H9 (cell line): ENCODE data around the gene CD200. TPM values are rescaled to one million over a fixed set of nuclear protein-coding genes. Genes with fewer than 3 reads are reported as not detected.

Experiments used
- DNase-seq: peaks from one replicate; pipeline ENCODE4 v3.0.0-alpha.2; 2017
- H2AFZ ChIP-seq: one replicate; pipeline ENCODE4 v1.6.1; 2013; ENCODE audit warnings: mild to moderate bottlenecking, low read length, control low read depth, moderate library complexity
- H2AK5ac ChIP-seq: 2 replicates; pipeline ENCODE4 v1.6.1; 2013; ENCODE audit warnings: low read length, control low read depth, mixed read lengths; ENCODE audit not compliant: insufficient read length
- H2BK120ac ChIP-seq: one replicate; pipeline ENCODE4 v1.6.1; 2013; ENCODE audit warnings: low read depth, mild to moderate bottlenecking, low read length, control low read depth, inconsistent platforms; ENCODE audit not compliant: poor library complexity, severe bottlenecking
- H2BK12ac ChIP-seq: 2 replicates; pipeline ENCODE4 v1.6.1; 2013; ENCODE audit warnings: low read length, control low read depth, mixed read lengths, low read depth; ENCODE audit not compliant: insufficient read length
- H2BK15ac ChIP-seq: 2 replicates; pipeline ENCODE4 v1.6.1; 2013; ENCODE audit warnings: low read depth, low read length, control low read depth
- H2BK20ac ChIP-seq: one replicate; pipeline ENCODE4 v1.6.1; 2013; ENCODE audit warnings: low read depth, mild to moderate bottlenecking, low read length, control low read depth, inconsistent platforms; ENCODE audit not compliant: poor library complexity, severe bottlenecking
- H2BK5ac ChIP-seq: 2 replicates; pipeline ENCODE4 v1.6.1; 2013; ENCODE audit warnings: low read length, control low read depth, mixed read lengths; ENCODE audit not compliant: insufficient read length
- H3K14ac ChIP-seq: 2 replicates; pipeline ENCODE4 v1.6.1; 2013; ENCODE audit warnings: low read length, control low read depth; ENCODE audit not compliant: insufficient read depth
- H3K18ac ChIP-seq: 2 replicates; pipeline ENCODE4 v1.6.1; 2013; ENCODE audit warnings: low read depth, mild to moderate bottlenecking, mixed read lengths, low read length, control low read depth; ENCODE audit not compliant: insufficient read length
- H3K23ac ChIP-seq: 2 replicates; pipeline ENCODE4 v1.6.1; 2013; ENCODE audit warnings: low read length, control low read depth, mixed read lengths, low read depth; ENCODE audit not compliant: insufficient read length
- H3K23me2 ChIP-seq: 2 replicates; pipeline ENCODE4 v1.6.1; 2013; ENCODE audit warnings: low read depth, mild to moderate bottlenecking, mixed read lengths, low read length, control low read depth; ENCODE audit not compliant: insufficient read length, poor library complexity, severe bottlenecking
- H3K27ac ChIP-seq: 2 replicates; pipeline ENCODE4 v1.5.1; 2013; ENCODE audit warnings: low read length, control low read depth, mixed read lengths, low read depth; ENCODE audit not compliant: insufficient read length
- H3K27me3 ChIP-seq: 2 replicates; pipeline ENCODE4 v1.6.1; 2013; ENCODE audit warnings: low read length, control low read depth, inconsistent platforms; ENCODE audit not compliant: insufficient read depth
- H3K4ac ChIP-seq: 2 replicates; pipeline ENCODE4 v1.6.1; 2013; ENCODE audit warnings: low read depth, mild to moderate bottlenecking, control low read depth, inconsistent platforms, low read length, moderate library complexity
- H3K4me1 ChIP-seq: 2 replicates; pipeline ENCODE4 v1.6.1; 2013; ENCODE audit warnings: low read length, control low read depth, inconsistent platforms; ENCODE audit not compliant: insufficient read depth
- H3K4me2 ChIP-seq: 2 replicates; pipeline ENCODE4 v1.6.1; 2013; ENCODE audit warnings: low read length, control low read depth, mixed read lengths; ENCODE audit not compliant: insufficient read length, insufficient read depth
- H3K56ac ChIP-seq: 2 replicates; pipeline ENCODE4 v1.6.1; 2013; ENCODE audit warnings: low read depth, mild to moderate bottlenecking, mixed read lengths, low read length, control low read depth; ENCODE audit not compliant: insufficient read length
- H3K79me1 ChIP-seq: 2 replicates; pipeline ENCODE4 v1.6.1; 2013; ENCODE audit warnings: low read depth, mild to moderate bottlenecking, moderate library complexity, low read length, control low read depth, inconsistent platforms; ENCODE audit not compliant: insufficient read depth, poor library complexity, severe bottlenecking
- H3K79me2 ChIP-seq: 2 replicates; pipeline ENCODE4 v1.6.1; 2013; ENCODE audit warnings: low read length, control low read depth, inconsistent platforms; ENCODE audit not compliant: insufficient read depth
- H3K9ac ChIP-seq: 2 replicates; pipeline ENCODE4 v1.6.1; 2013; ENCODE audit warnings: low read length, control low read depth, mixed read lengths; ENCODE audit not compliant: insufficient read length; ENCODE audit errors: extremely low read depth
- H3K9me3 ChIP-seq: one replicate; pipeline ENCODE4 v1.6.1; 2013; ENCODE audit warnings: low read depth, low read length, inconsistent platforms; ENCODE audit not compliant: control insufficient read depth
- H3T11ph ChIP-seq: one replicate; pipeline ENCODE4 v1.6.1; 2013; ENCODE audit warnings: mild to moderate bottlenecking, low read length, control low read depth, inconsistent platforms
- H4K20me1 ChIP-seq: one replicate; pipeline ENCODE4 v1.6.1; 2013; ENCODE audit not compliant: control insufficient read depth, insufficient read length, insufficient read depth
- H4K5ac ChIP-seq: 2 replicates; pipeline ENCODE4 v1.6.1; 2013; ENCODE audit warnings: low read depth, mild to moderate bottlenecking, mixed read lengths, low read length, control low read depth; ENCODE audit not compliant: insufficient read length
- H4K8ac ChIP-seq: replicated peaks from 2 replicates; pipeline ENCODE4 v1.6.1; 2013; ENCODE audit warnings: low read length, control low read depth, mixed read lengths, low read depth; ENCODE audit not compliant: insufficient read length
- H4K91ac ChIP-seq: 2 replicates; pipeline ENCODE4 v1.6.1; 2013; ENCODE audit warnings: low read depth, mild to moderate bottlenecking, moderate library complexity, mixed read lengths, low read length, control low read depth; ENCODE audit not compliant: insufficient read length
- H3K27ac Mint-ChIP-seq, 3 experiments: 2 replicates in 2 of 3; 3 replicates in 1 of 3; pipeline ENCODE4 v1.8.0; 2020 to 2021; ENCODE audit warnings: mixed read lengths in 3 of 3, mild to moderate bottlenecking in 1 of 3, moderate library complexity in 1 of 3
- H3K27me3 Mint-ChIP-seq: 2 replicates; pipeline ENCODE4 v1.8.0; 2021; ENCODE audit warnings: low read depth, mild to moderate bottlenecking, moderate library complexity, mixed read lengths
- H3K36me3 Mint-ChIP-seq, 3 experiments: 2 replicates in 2 of 3; 3 replicates in 1 of 3; pipeline ENCODE4 v1.8.0; 2020 to 2021; ENCODE audit warnings: low read depth in 3 of 3, mixed read lengths in 3 of 3; ENCODE audit not compliant: insufficient read depth in 1 of 3
- H3K4me1 Mint-ChIP-seq, 2 experiments: 2 replicates each; pipeline ENCODE4 v1.8.0; 2020; ENCODE audit warnings: mixed read lengths in 2 of 2
- H3K4me3 Mint-ChIP-seq, 2 experiments: 2 replicates in 1 of 2; 3 replicates in 1 of 2; pipeline ENCODE4 v1.8.0; 2020 to 2021; ENCODE audit warnings: mild to moderate bottlenecking in 2 of 2, mixed read lengths in 2 of 2, moderate library complexity in 1 of 2
- H3K9me3 Mint-ChIP-seq, 2 experiments: 2 replicates in 1 of 2; 3 replicates in 1 of 2; pipeline ENCODE4 v1.8.0; 2020; ENCODE audit warnings: mild to moderate bottlenecking in 2 of 2, mixed read lengths in 2 of 2, moderate library complexity in 1 of 2
- CTCF ChIP-seq: fragments of 200-600 bp; sonication (generic); conservative IDR thresholded peaks from 3 replicates; pipeline ENCODE4 v1.8.0; 2021; ENCODE audit warnings: antibody characterized with exemption, mild to moderate bottlenecking
- WGBS: extraction: QIAGEN DNeasy Blood & Tissue Kit; methylation state at CpG from one replicate; pipeline ENCODE4 v1.1.7; 2013; ENCODE audit warnings: missing lambda C conversion rate, low lambda C conversion rate, mixed read lengths; ENCODE audit not compliant: insufficient read length; ENCODE audit errors: extremely low coverage; 5-methylcytosine and 5-hydroxymethylcytosine counted together
- total RNA-seq: library from RNA; stranded (reverse); gene quantifications from 2 replicates; pipeline ENCODE4 v1.2.1, GENCODE V29; 2021

CD200 gene
- total RNA-seq, 1 experiment from 2014 or later, result 51.6 TPM

DNA sequence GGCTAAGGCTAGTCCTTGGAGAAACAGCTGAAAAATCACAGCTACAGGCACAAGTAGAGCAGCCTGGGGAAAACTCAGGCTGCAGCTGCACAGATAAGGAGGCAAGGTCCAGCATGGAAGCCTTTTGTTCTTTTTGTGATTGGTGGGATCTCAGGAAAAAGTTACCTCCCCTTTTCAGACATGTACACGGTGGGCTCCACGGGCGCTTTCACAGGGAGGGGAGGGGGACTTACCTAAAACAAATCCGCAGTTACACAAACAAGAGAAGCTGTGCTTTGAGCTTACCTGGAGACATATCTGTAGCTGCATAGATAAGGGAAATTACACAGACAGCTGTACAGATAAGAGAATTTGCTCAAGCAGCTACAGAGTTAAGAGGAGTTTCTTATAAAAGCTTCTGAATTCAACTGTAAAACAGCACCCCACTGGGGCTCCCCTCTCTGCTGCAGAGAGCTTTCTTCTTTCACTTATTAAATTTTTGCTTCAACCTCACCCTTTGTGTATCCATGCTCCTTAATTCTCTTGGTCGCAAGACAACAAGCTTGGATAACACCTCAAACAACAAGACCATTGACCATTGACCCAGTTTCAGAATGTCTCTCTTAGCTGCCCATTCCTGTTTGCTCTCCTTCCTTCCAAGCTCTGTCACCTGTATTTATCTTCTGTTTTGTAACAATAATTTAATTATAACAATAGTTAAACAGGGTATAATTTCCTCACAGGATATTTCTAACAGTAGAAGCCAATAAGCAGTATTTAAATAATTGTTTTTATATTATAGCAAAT lies 10.9 kb upstream of the CD200 start:
- Histone ChIP-seq H3K18ac (no peak overlapping the region), H3K14ac (0 out of 2 replicates have a peak overlapping the region, but pooled peaks have one; percentile 29), H3K4me2 (peak overlapping the region; percentile 43), H4K91ac (no peak overlapping the region), H3K23me2 (no peaks in the 10 kb centered on the region), H4K20me1 (no peaks in the 10 kb centered on the region), H2BK20ac (no peak overlapping the region), H3K27ac (peak overlapping the region; percentile 55), H3K27me3 (no peaks in the 10 kb centered on the region), H2BK15ac (no peak overlapping the region), H3K56ac (no peak overlapping the region), H2BK120ac (no peak overlapping the region), H3K23ac (no peak overlapping the region), H4K5ac (no peak overlapping the region), H3K9ac (peak overlapping the region; percentile 15), H3K79me1 (no peaks in the 10 kb centered on the region), H3K79me2 (no peaks in the 10 kb centered on the region), H3K4ac (no peak overlapping the region), H3K4me1 (peaks cover 5% of the 10 kb centered on the region), H2BK12ac (no peak overlapping the region), H3T11ph (no peak overlapping the region), H4K8ac (no peak overlapping the region), H2AFZ (peak overlapping the region; percentile 82), H2BK5ac (no peak overlapping the region), H3K9me3 (no peaks in the 10 kb centered on the region), H2AK5ac (no peak overlapping the region)
- no peak for TF ChIP-seq CTCF
- Mint-ChIP-seq H3K4me3 (peak overlapping the region in 1 of 2 experiments; percentile 13; a peak in 1 of 5 replicates), H3K9me3 (peaks cover 5 to 9% of the 10 kb centered on the region in 2 experiments; a peak in 4 of 5 replicates), H3K36me3 (peaks cover 0 to 15% (median 2%) of the 10 kb centered on the region in 3 experiments; a peak in 5 of 7 replicates), H3K27me3 (no peaks in the 10 kb centered on the region), H3K4me1 (peaks cover 39 to 44% of the 10 kb centered on the region in 2 experiments), H3K27ac (peak overlapping the region; percentile 11 to 63 (median 36); a peak in 5 of 7 replicates)
- no peak for DNase-seq
- no CpG with 5 or more reads among the region's 5 CpGs for WGBS
